Heart left ventricle (tissue), 16 donors: ENCODE measurements around the gene PARD3. TPM values are rescaled to one million over a fixed set of nuclear protein-coding genes. Genes with fewer than 3 reads are reported as not detected.

Source experiments
- ATAC-seq, 4 donors: fragments of 200-7000 bp; cut with Tn5 transposase; one replicate each; pipeline ENCODE4 v1.9.1; 2020 to 2022; ENCODE audit warnings: moderate library complexity in 4 of 4, mild to moderate bottlenecking in 3 of 4, moderate number of reproducible peaks in 1 of 4
- DNase-seq, 5 donors: peaks; one replicate each; pipeline ENCODE4 v3.0.0-alpha.2; 2020
- H3K27ac ChIP-seq, 12 donors: fragments of 200-600 bp; sonication (generic) in 4 of 12; one replicate each; pipeline versions ENCODE4 v1.5.0 to v1.8.0; 2016 to 2022; ENCODE audit warnings: mild to moderate bottlenecking in 2 of 12
- H3K27me3 ChIP-seq, 9 donors: fragments of 200-600 bp; sonication (generic) in 2 of 9; one replicate each; pipeline versions ENCODE4 v1.5.1 to v1.8.0; 2016 to 2022; ENCODE audit warnings: mild to moderate bottlenecking in 3 of 9
- H3K36me3 ChIP-seq, 9 donors: fragments of 200-600 bp; sonication (generic) in 2 of 9; one replicate each; pipeline versions ENCODE4 v1.5.0 to v1.8.0; 2018 to 2022; ENCODE audit warnings: mild to moderate bottlenecking in 2 of 9
- H3K4me1 ChIP-seq, 12 donors: fragments of 200-600 bp; sonication (generic) in 4 of 12; one replicate each; pipeline versions ENCODE4 v1.5.0 to v1.8.0; 2016 to 2022; ENCODE audit warnings: mild to moderate bottlenecking in 3 of 12
- H3K4me3 ChIP-seq, 12 donors: fragments of 200-600 bp; sonication (generic) in 4 of 12; one replicate each; pipeline versions ENCODE4 v1.5.0 to v1.8.0; 2017 to 2022; ENCODE audit warnings: mild to moderate bottlenecking in 9 of 12, moderate library complexity in 4 of 12
- H3K9me3 ChIP-seq, 12 donors: fragments of 200-600 bp; sonication (generic) in 4 of 12; one replicate each; pipeline versions ENCODE4 v1.5.0 to v1.8.0; 2016 to 2022; ENCODE audit warnings: mild to moderate bottlenecking in 1 of 12
- POLR2A ChIP-seq, 2 donors: fragments of 450-650 bp; IDR thresholded peaks; one replicate each; pipeline ENCODE4 v1.6.1; 2017; ENCODE audit warnings: antibody characterized with exemption in 2 of 2, mild to moderate bottlenecking in 2 of 2, moderate library complexity in 2 of 2
- WGBS, 4 donors: extraction: QIAGEN DNeasy Blood & Tissue Kit in 2 of 4; methylation state at CpG; one replicate each; pipeline versions ENCODE4 v1.1.5 to v1.1.7; 2013 to 2018; 5-methylcytosine and 5-hydroxymethylcytosine counted together
- intact Hi-C, 10 donors: fragments of 100-400 bp; cut with DNase I; formaldehyde crosslinking; loops; one replicate each; pipeline versions ENCODE4 v1.11.1 to v1.14.2; 2022
- polyA plus RNA-seq, 2 donors: library from polyadenylated mRNA; stranded (reverse); fragments of 200-250 nt; gene quantifications; one replicate each; pipeline ENCODE4 v1.2.3, GENCODE V29; 2013
- total RNA-seq, 9 donors: library from RNA; depleted of rRNA in 2 of 9; stranded (reverse); fragments of >200 nt in 2 of 9; fragmentation: NEBNext Ultra II Directional in 3 of 9; extraction: Animal tissue kit (Norgen Biotek cat#: 25700) in 3 of 9; gene quantifications; one replicate each; pipeline versions ENCODE4 v1.1.0 to v1.2.4, GENCODE V29; 2016 to 2023
- TF ChIP-seq, protein P1 (sequence below), 12 donors: fragments of 200-600 bp; sonication (generic) in 4 of 12; IDR thresholded peaks; one replicate each; pipeline versions ENCODE4 v1.5.0 to v1.8.0; 2018 to 2022; ENCODE audit warnings: antibody characterized with exemption in 12 of 12, mild to moderate bottlenecking in 5 of 12
- donor health status: ischemic (EF 13 %, LVEDD 7.1; RV severe dilation, severe dysfunction).
- donor health status: healthy with polysubstance abuse.
- donor health status: DM: no; HTN: yes; CAD: no.
- donor health status: DM: no; HTN: no; CAD: no.
- donor health status: ischemic (EF 25% LVEDD 6.9; RV normal size, moderate dysfunction).
- donor health status: ischemic (EF 25% LVEDD 5.7; RV mildly dilated, moderate dysfunction).
- donor health status: healthy.
- donor health status: DM: yes; HTN: yes; CAD: no.
- donor health status: ischemic (EF 35%, LVEDD 5.7; RV mildly dilated, moderate dysfunction).
- donor health status: nonischemic (EF 11% LVEDD 7.7; RV severe dilation, severe dysfunction).
- donor health status: DM: yes; HTN: yes; CAD: no.
- donor health status: PGD.
- donor health status: ischemic (EF 29% LVEDD 5.4; RV normal size, mild dysfunction).
- donor health status: nonischemic (EF 23%, LVEDD 6.1; RV moderate dilation, normal function).

Gene PARD3
- total and polyA plus RNA-seq, 11 donors, result 24.8 to 69.7 (median 33.1) TPM

DNA sequence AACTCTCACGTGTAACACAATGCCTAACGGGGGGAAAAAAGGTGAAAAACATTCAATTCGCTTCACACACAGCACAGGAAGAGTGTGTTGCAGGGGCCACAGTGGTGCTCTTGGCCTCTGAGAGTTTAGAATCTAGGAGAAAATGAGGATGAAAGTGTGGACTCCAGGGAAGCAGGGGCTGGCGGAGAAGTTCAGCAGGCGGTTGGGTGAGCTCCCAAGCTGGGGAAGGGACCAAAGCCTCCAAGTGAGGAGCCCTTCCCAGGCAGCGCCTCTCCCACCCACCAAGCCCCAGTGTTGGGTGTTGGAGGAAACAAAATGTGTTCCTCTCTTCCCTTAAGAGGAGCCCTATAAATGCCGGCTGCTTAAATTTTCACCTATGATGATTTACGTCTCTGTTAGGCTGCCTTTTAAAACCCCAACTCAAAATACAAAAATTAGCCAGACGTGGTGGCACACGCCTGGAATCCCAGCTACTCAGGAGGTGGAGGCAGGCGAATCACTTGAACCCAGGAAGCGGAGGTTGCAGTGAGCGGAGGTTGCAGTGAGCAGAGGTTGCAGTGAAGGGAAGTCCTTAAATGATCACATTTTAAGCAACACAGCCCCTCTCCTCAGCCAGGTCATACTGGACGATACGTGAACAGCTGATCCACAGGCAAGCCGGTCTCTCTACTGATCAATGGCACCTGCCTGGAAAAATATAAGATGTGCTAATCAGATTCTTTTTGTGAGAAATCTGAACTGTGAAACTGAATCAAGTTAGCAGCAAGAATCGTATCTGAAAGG, 735.2 kb downstream of the PARD3 start:
- TF ChIP-seq, protein P1, sequence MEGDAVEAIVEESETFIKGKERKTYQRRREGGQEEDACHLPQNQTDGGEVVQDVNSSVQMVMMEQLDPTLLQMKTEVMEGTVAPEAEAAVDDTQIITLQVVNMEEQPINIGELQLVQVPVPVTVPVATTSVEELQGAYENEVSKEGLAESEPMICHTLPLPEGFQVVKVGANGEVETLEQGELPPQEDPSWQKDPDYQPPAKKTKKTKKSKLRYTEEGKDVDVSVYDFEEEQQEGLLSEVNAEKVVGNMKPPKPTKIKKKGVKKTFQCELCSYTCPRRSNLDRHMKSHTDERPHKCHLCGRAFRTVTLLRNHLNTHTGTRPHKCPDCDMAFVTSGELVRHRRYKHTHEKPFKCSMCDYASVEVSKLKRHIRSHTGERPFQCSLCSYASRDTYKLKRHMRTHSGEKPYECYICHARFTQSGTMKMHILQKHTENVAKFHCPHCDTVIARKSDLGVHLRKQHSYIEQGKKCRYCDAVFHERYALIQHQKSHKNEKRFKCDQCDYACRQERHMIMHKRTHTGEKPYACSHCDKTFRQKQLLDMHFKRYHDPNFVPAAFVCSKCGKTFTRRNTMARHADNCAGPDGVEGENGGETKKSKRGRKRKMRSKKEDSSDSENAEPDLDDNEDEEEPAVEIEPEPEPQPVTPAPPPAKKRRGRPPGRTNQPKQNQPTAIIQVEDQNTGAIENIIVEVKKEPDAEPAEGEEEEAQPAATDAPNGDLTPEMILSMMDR (IDR thresholded peaks at IDR 0.05), result no peak
- TF ChIP-seq POLR2A (IDR thresholded peaks at IDR 0.05), result no peak
- Histone ChIP-seq H3K4me1 (peaks cover 0 to 41% (median 12%) of the 10 kb centered on the region in 12 donors), H3K4me3 (no peak overlapping the region), H3K9me3 (peaks cover 0 to 22% (median 5%) of the 10 kb centered on the region in 12 donors), H3K27ac (peak overlapping the region in 2 of 12 donors; percentile 17 to 51), H3K36me3 (no peaks in the 10 kb centered on the region), H3K27me3 (no peaks in the 10 kb centered on the region)
- intact Hi-C loops, result loop anchor here in 1 of 10 donors (2.0 kb wide), 1 partner anchor 749 kb away; no protein-coding TSS in a partner anchor
- DNase-seq (no peak), ATAC-seq (no peak)
- WGBS, 4 donors, result 93 to 97% (median 95%) methylated on average over 17 of the region's 17 CpGs

DNA sequence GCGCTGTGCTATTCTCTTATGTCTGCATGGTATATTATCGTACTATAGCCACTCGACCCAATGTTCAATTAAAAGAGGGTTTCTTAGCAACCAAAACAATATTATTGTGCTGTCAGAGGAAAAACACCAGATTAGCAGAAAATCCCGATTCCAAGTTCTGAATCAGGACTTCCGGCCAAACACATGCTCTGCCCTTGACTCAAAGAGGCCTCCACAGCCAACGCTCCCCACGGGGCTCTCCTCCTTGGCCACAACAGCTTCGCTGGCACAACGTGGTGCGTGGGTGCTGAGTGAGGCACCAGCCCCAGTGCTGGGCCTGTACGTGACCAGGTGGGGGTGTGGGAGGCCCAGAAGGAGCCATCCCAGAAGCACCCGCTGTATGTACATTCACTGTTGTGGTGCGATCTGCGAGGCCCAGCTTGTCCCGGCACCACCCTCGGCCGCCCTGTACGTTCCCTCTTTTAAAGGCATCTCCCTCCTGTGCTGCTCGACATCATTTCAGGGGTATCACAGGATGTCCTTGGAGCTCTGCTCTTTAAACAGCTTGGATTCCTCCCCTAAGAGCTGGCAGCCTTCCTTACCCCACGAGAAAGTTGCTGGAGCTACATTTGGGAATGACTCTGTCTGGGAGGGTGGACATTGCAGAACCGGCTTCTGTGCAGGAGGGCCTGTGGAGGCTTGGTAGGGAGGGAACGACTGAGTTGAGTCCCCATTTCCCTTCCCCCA, 736.2 kb downstream of the PARD3 start:
- Histone ChIP-seq H3K27ac (peak overlapping the region in 7 of 12 donors; percentile 15 to 70 (median 41)), H3K9me3 (peaks cover 0 to 20% (median 5%) of the 10 kb centered on the region in 12 donors), H3K36me3 (no peaks in the 10 kb centered on the region), H3K4me1 (peaks cover 0 to 41% (median 12%) of the 10 kb centered on the region in 12 donors), H3K4me3 (no peak overlapping the region), H3K27me3 (no peaks in the 10 kb centered on the region)
- no peak for TF ChIP-seq POLR2A (IDR thresholded peaks at IDR 0.05)
- TF ChIP-seq, protein P1 (IDR thresholded peaks at IDR 0.05), result no peak
- DNase-seq, result peak; percentile 44 to 84 (median 76)
- intact Hi-C loops, result loop anchor here in 1 of 10 donors (2.0 kb wide), 1 partner anchor 748 kb away; no protein-coding TSS in a partner anchor
- 52 to 74% (median 61%) methylated on average over 22 of the region's 22 CpGs for WGBS, 4 donors
- ATAC-seq, result peak; percentile 70 to 85 (median 80)

DNA sequence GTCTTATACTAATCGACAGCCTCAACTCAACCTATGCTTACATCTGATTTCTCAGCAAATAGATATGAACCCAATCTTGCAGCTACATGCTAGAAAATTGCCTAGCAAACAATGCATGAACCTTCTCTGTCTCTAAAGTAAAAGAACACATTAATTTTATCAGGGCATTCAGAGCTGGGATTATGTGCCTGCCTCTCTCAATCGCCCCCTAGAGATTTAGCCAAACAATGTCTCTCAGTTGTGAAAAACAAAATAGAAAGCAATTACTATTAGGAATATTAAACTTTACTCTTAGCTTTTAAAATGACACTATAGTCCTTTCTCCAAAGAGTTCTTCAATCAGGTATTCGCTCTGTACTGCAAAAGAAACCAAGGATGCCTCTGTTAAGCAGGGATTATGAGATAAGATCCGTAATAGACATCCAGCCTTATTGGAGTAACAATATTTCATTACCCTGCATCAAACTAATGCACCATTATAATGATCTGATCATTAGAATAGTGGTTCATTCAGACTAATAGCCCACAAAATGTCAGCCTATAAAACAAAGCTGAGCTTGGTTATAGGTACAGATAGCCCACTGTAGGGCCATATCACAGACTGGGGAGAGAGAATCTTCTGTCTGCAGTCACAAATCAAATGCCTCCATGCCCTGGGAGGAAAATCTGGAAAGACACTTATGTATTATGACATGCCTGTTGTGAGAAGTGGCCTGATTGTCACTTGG, 736.9 kb downstream of the PARD3 start:
- intact Hi-C loops, result loop anchor here in 1 of 10 donors (2.0 kb wide), 1 partner anchor 747 kb away; no protein-coding TSS in a partner anchor
- Histone ChIP-seq H3K4me3 (no peak overlapping the region), H3K4me1 (peaks cover 0 to 41% (median 12%) of the 10 kb centered on the region in 12 donors), H3K36me3 (no peaks in the 10 kb centered on the region), H3K27ac (peak overlapping the region in 6 of 12 donors; percentile 9 to 70 (median 46)), H3K27me3 (no peaks in the 10 kb centered on the region), H3K9me3 (peaks cover 0 to 12% (median 4%) of the 10 kb centered on the region in 12 donors)
- no peak for DNase-seq
- 73 to 81% (median 77%) methylated on average over 4 of the region's 4 CpGs for WGBS, 4 donors
- no peak for TF ChIP-seq POLR2A (IDR thresholded peaks at IDR 0.05)
- TF ChIP-seq, protein P1 (IDR thresholded peaks at IDR 0.05), result peak in 5 of 12 donors; percentile 6 to 29 (median 22)
- no peak for ATAC-seq
